ENCODE results near the gene MLLT1. TPM values are rescaled to one million over a fixed set of nuclear protein-coding genes. Genes with fewer than 3 reads are reported as not detected.

Gene MLLT1
- total and polyA plus RNA-seq, 2 donors (not counting 1 experiment from before 2014, with no cell fraction given): 19.4 to 40.2 TPM

- Histone ChIP-seq H3K9me3 (ENCODE audit: control extremely low read depth in 1 of 3, control insufficient read depth in 2 of 3, insufficient read depth in 1 of 3, low read length in 2 of 3) (peaks cover 0 to 3% (median 0%) of the 10 kb centered on the region in 3 donors), H3K79me2 (ENCODE audit: control insufficient read depth, insufficient read depth, low read length) (no peaks in the 10 kb centered on the region), H3K27ac (ENCODE audit: low read length in 2 of 2) (no peak overlapping the region), H3K4me3 (ENCODE audit: control extremely low read depth in 1 of 5, extremely low read depth in 1 of 5, insufficient read depth in 1 of 5, low read depth in 2 of 5, low read length in 4 of 5) (no peak overlapping the region), H3K27me3 (replicated peaks in 1 of 4; ENCODE audit: control extremely low read depth in 1 of 4, control insufficient read depth in 3 of 4, insufficient read depth in 4 of 4, low read length in 3 of 4) (peaks cover 0 to 2% (median 0%) of the 10 kb centered on the region in 4 experiments), H3K36me3 (replicated peaks in 1 of 2; ENCODE audit: control extremely low read depth in 1 of 2, control insufficient read depth in 1 of 2, extremely low read depth in 1 of 2, insufficient read depth in 2 of 2, low read length in 1 of 2) (no peaks in the 10 kb centered on the region), H4K20me1 (ENCODE audit: control insufficient read depth, insufficient read depth, low read length, poor library complexity, severe bottlenecking) (no peaks in the 10 kb centered on the region), H3K4me1 (ENCODE audit: control insufficient read depth in 2 of 2, insufficient read depth in 2 of 2, low read length in 2 of 2) (no peaks in the 10 kb centered on the region), H3K4me2 (replicated peaks; ENCODE audit: low read depth, low read length, poor library complexity, severe bottlenecking) (no peak overlapping the region), H2AFZ (ENCODE audit: insufficient read depth, low read depth, low read length, poor library complexity, severe bottlenecking) (no peak overlapping the region), H3K9ac (ENCODE audit: low read length) (no peak overlapping the region)
- ATAC-seq (ENCODE audit: low read depth): no peak
- no peak for TF ChIP-seq EZH2 (IDR thresholded peaks at IDR 0.05; ENCODE audit: borderline replicate concordance, insufficient read depth, low read depth, low read length, poor library complexity, severe bottlenecking)
- TF ChIP-seq CTCF (IDR thresholded peaks at IDR 0.05): no peak
- Mint-ChIP-seq H3K4me1 (no peaks in the 10 kb centered on the region), H3K27me3 (peaks cover 26% of the 10 kb centered on the region), H3K4me3 (no peak overlapping the region), H3K9me3 (ENCODE audit: insufficient read depth) (no peaks in the 10 kb centered on the region), H3K27ac (no peak overlapping the region)
- ChIA-PET POLR2A (no interaction called here), CTCF (interaction anchor here (0.6 kb wide), 1 partner anchor 586 kb away, joined by 3 read pairs; no protein-coding TSS in a partner anchor)
- no peak for DNase-seq
- intact Hi-C loops (cut with micrococcal nuclease): no loop called here
- WGBS (ENCODE audit: insufficient coverage): no CpG with 5 or more reads among the region's 3 CpGs
Measured at GRCh38 chr19:6322284-6322683, 42.5 kb upstream of the MLLT1 start.

- H3K27me3 Mint-ChIP-seq: peaks cover 15% of the 10 kb centered on the region
- intact Hi-C loops (cut with micrococcal nuclease): no loop called here
- H3K79me2 ChIP-seq (ENCODE audit: control insufficient read depth, insufficient read depth, low read length): no peaks in the 10 kb centered on the region
- 56% methylated on average over 3 of the region's 4 CpGs for WGBS (ENCODE audit: insufficient coverage)
- peaks cover 0 to 2% (median 0%) of the 10 kb centered on the region in 4 experiments for H3K27me3 ChIP-seq (replicated peaks in 1 of 4; ENCODE audit: control extremely low read depth in 1 of 4, control insufficient read depth in 3 of 4, insufficient read depth in 4 of 4, low read length in 3 of 4)
- ChIA-PET POLR2A (no interaction called here), CTCF (interaction anchor here (0.7 kb wide), 1 partner anchor 11 kb away, joined by 3 read pairs; no protein-coding TSS in a partner anchor)
- no peak overlapping the region for H2AFZ ChIP-seq (ENCODE audit: insufficient read depth, low read depth, low read length, poor library complexity, severe bottlenecking)
- H3K27ac Mint-ChIP-seq: no peak overlapping the region
- H3K4me1 Mint-ChIP-seq: no peaks in the 10 kb centered on the region
- no peaks in the 10 kb centered on the region for H4K20me1 ChIP-seq (ENCODE audit: control insufficient read depth, insufficient read depth, low read length, poor library complexity, severe bottlenecking)
- H3K9me3 ChIP-seq (ENCODE audit: control extremely low read depth in 1 of 3, control insufficient read depth in 2 of 3, insufficient read depth in 1 of 3, low read length in 2 of 3): no peaks in the 10 kb centered on the region
- H3K9me3 Mint-ChIP-seq (ENCODE audit: insufficient read depth): no peaks in the 10 kb centered on the region
- H3K36me3 ChIP-seq (replicated peaks in 1 of 2; ENCODE audit: control extremely low read depth in 1 of 2, control insufficient read depth in 1 of 2, extremely low read depth in 1 of 2, insufficient read depth in 2 of 2, low read length in 1 of 2): no peaks in the 10 kb centered on the region
- TF ChIP-seq CTCF (IDR thresholded peaks at IDR 0.05) (no peak), EZH2 (IDR thresholded peaks at IDR 0.05; ENCODE audit: borderline replicate concordance, insufficient read depth, low read depth, low read length, poor library complexity, severe bottlenecking) (no peak)
- H3K27ac ChIP-seq (ENCODE audit: low read length in 2 of 2): no peak overlapping the region
- DNase-seq: no peak
- no peak overlapping the region for H3K4me3 Mint-ChIP-seq
- no peak overlapping the region for H3K4me3 ChIP-seq (ENCODE audit: control extremely low read depth in 1 of 5, extremely low read depth in 1 of 5, insufficient read depth in 1 of 5, low read depth in 2 of 5, low read length in 4 of 5)
- no peak for ATAC-seq (ENCODE audit: low read depth)
- no peak overlapping the region for H3K4me2 ChIP-seq (replicated peaks; ENCODE audit: low read depth, low read length, poor library complexity, severe bottlenecking)
- no peak overlapping the region for H3K9ac ChIP-seq (ENCODE audit: low read length)
- no peaks in the 10 kb centered on the region for H3K4me1 ChIP-seq (ENCODE audit: control insufficient read depth in 2 of 2, insufficient read depth in 2 of 2, low read length in 2 of 2)
Measured at GRCh38 chr19:6319376-6319775, 39.6 kb upstream of the MLLT1 start.

Data from B cell (primary cell).